PC-9 (cell line): Measurements from ENCODE around the gene ZNF219.

Experiments used
- CTCF ChIP-seq: fragments of 200-600 bp; sonication (generic); conservative IDR thresholded peaks from 2 replicates; pipeline ENCODE4 v1.6.1; 2017; ENCODE audit warnings: mixed run types, antibody characterized with exemption, mild to moderate bottlenecking, moderate library complexity
- EZH2 ChIP-seq: fragments of 200-600 bp; sonication (generic); IDR thresholded peaks from 2 replicates; pipeline ENCODE4 v1.8.0; 2017; ENCODE audit warnings: antibody characterized with exemption, low read depth

- TF ChIP-seq CTCF (peak; percentile 36; the same call in 1 of the 2 replicates), EZH2 (no peak)
Measured at GRCh38 chr14:21066882-21067502, 31.5 kb downstream of the ZNF219 start.
